ENCODE data around the gene RLF. TPM values are rescaled to one million over a fixed set of nuclear protein-coding genes. Genes with fewer than 3 reads are reported as not detected.

The RLF gene
- 16.9 TPM for total RNA-seq

- H3K36me3 ChIP-seq = no peaks in the 10 kb centered on the region
- peak within 1 kb of the TSS; percentile 73 to 96 for H3K4me3 ChIP-seq
- TF ChIP-seq POLR2AphosphoS5 (IDR thresholded peaks at IDR 0.05; ENCODE audit: insufficient read depth in 1 of 2, low read depth in 1 of 2) (peak; percentile 95 to 98), POLR2A (IDR thresholded peaks at IDR 0.05) (peak in 1 of 2 donors; percentile 93), CTCF (IDR thresholded peaks at IDR 0.05) (no peak)
- intact Hi-C loops (cut with DNase I) = no loop called here
- peak within 1 kb of the TSS; percentile 84 for H3K27ac ChIP-seq
- H3K27me3 ChIP-seq = no peaks in the 10 kb centered on the region
- H3K4me1 ChIP-seq = peaks cover 48% of the 10 kb centered on the region
- H3K9me3 ChIP-seq = no peaks in the 10 kb centered on the region
- peak; percentile 94 to 98 for DNase-seq (ENCODE audit: extremely low spot score in 2 of 2)
Observed at GRCh38 chr1:40161125-40161887, at the start of gene RLF. Gene RLF, plus strand, starts transcription at chr1:40161387. Its CDS starts 13 bp downstream, at chr1:40161400.

GRCh38 chr1:40114400-40114799 is 46.8 kb upstream of the RLF start:
- H3K36me3 ChIP-seq = no peaks in the 10 kb centered on the region
- H3K4me3 ChIP-seq = no peak overlapping the region
- no peaks in the 10 kb centered on the region for H3K27me3 ChIP-seq
- H3K4me1 ChIP-seq = no peaks in the 10 kb centered on the region
- H3K27ac ChIP-seq = no peak overlapping the region
- TF ChIP-seq POLR2A (IDR thresholded peaks at IDR 0.05) = no peak
- TF ChIP-seq POLR2AphosphoS5 (IDR thresholded peaks at IDR 0.05; ENCODE audit: insufficient read depth in 1 of 2, low read depth in 1 of 2) = no peak
- TF ChIP-seq CTCF (IDR thresholded peaks at IDR 0.05) = no peak
- H3K9me3 ChIP-seq = peaks cover 6% of the 10 kb centered on the region
- intact Hi-C loops (cut with DNase I) = no loop called here
- no peak for DNase-seq (ENCODE audit: extremely low spot score in 2 of 2)

GRCh38 chr1:40120128-40120527 is 41.1 kb upstream of the RLF start:
- no peak for DNase-seq (ENCODE audit: extremely low spot score in 2 of 2)
- no peak overlapping the region for H3K4me3 ChIP-seq
- no peaks in the 10 kb centered on the region for H3K27me3 ChIP-seq
- no peaks in the 10 kb centered on the region for H3K36me3 ChIP-seq
- no peak overlapping the region for H3K27ac ChIP-seq
- H3K4me1 ChIP-seq = no peaks in the 10 kb centered on the region
- no peaks in the 10 kb centered on the region for H3K9me3 ChIP-seq
- TF ChIP-seq CTCF (IDR thresholded peaks at IDR 0.05) = no peak
- no peak for TF ChIP-seq POLR2A (IDR thresholded peaks at IDR 0.05)
- TF ChIP-seq POLR2AphosphoS5 (IDR thresholded peaks at IDR 0.05; ENCODE audit: insufficient read depth in 1 of 2, low read depth in 1 of 2) = no peak
- intact Hi-C loops (cut with DNase I) = no loop called here

- intact Hi-C loops (cut with DNase I) = no loop called here
- H3K9me3 ChIP-seq = no peaks in the 10 kb centered on the region
- DNase-seq (ENCODE audit: extremely low spot score in 2 of 2) = no peak
- H3K27me3 ChIP-seq = no peaks in the 10 kb centered on the region
- H3K27ac ChIP-seq = no peak overlapping the region
- no peak overlapping the region for H3K4me3 ChIP-seq
- TF ChIP-seq POLR2AphosphoS5 (IDR thresholded peaks at IDR 0.05; ENCODE audit: insufficient read depth in 1 of 2, low read depth in 1 of 2) = no peak
- no peak for TF ChIP-seq CTCF (IDR thresholded peaks at IDR 0.05)
- no peak for TF ChIP-seq POLR2A (IDR thresholded peaks at IDR 0.05)
- no peaks in the 10 kb centered on the region for H3K4me1 ChIP-seq
- no peaks in the 10 kb centered on the region for H3K36me3 ChIP-seq
Observed at GRCh38 chr1:40122855-40123254, 38.3 kb upstream of the RLF start.

GRCh38 chr1:40130892-40131291 is 30.3 kb upstream of the RLF start:
- Histone ChIP-seq H3K36me3 (no peaks in the 10 kb centered on the region), H3K9me3 (no peaks in the 10 kb centered on the region), H3K27ac (no peak overlapping the region), H3K4me1 (no peaks in the 10 kb centered on the region), H3K27me3 (no peaks in the 10 kb centered on the region), H3K4me3 (no peak overlapping the region)
- intact Hi-C loops (cut with DNase I) = no loop called here
- TF ChIP-seq CTCF (IDR thresholded peaks at IDR 0.05) (no peak), POLR2AphosphoS5 (IDR thresholded peaks at IDR 0.05; ENCODE audit: insufficient read depth in 1 of 2, low read depth in 1 of 2) (no peak), POLR2A (IDR thresholded peaks at IDR 0.05) (no peak)
- no peak for DNase-seq (ENCODE audit: extremely low spot score in 2 of 2)
